Upper lobe of right lung (tissue), 1 donor: ENCODE measurements around the gene CILP. TPM values are rescaled to one million over a fixed set of nuclear protein-coding genes. Genes with fewer than 3 reads are reported as not detected.

Source experiments
- ATAC-seq: fragments of 200-7000 bp; cut with Tn5 transposase; one replicate; pipeline ENCODE4 v1.9.1; 2020; ENCODE audit warnings: mild to moderate bottlenecking, moderate library complexity
- DNase-seq: peaks from one replicate; pipeline ENCODE4 v3.0.0-alpha.2; 2020
- H3K27ac ChIP-seq: fragments of 200-600 bp; one replicate; pipeline ENCODE4 v1.8.0; 2022
- H3K27me3 ChIP-seq: fragments of 200-600 bp; one replicate; pipeline ENCODE4 v1.8.0; 2022; ENCODE audit warnings: mild to moderate bottlenecking
- H3K36me3 ChIP-seq: fragments of 200-600 bp; one replicate; pipeline ENCODE4 v1.8.0; 2022
- H3K4me1 ChIP-seq: fragments of 200-600 bp; one replicate; pipeline ENCODE4 v1.8.0; 2022
- H3K4me3 ChIP-seq: fragments of 200-600 bp; one replicate; pipeline ENCODE4 v1.8.0; 2022; ENCODE audit warnings: mild to moderate bottlenecking
- H3K9me3 ChIP-seq: fragments of 200-600 bp; one replicate; pipeline ENCODE4 v1.8.0; 2022
- CTCF ChIP-seq: fragments of 200-600 bp; IDR thresholded peaks from one replicate; pipeline ENCODE4 v1.8.0; 2022; ENCODE audit warnings: antibody characterized with exemption
- intact Hi-C: fragments of 100-400 bp; cut with DNase I; formaldehyde crosslinking; loops from one replicate; pipeline ENCODE4 v1.11.0; 2022
- total RNA-seq: library from RNA; stranded (reverse); fragmentation: NEBNext Ultra II Directional; extraction: Animal tissue kit (Norgen Biotek cat#: 25700); gene quantifications from one replicate; pipeline ENCODE4 v1.2.1, GENCODE V29; 2021
- donor health status: DM: no; HTN: yes; CAD: no; lungs with severe emphysema.

The CILP gene
- total RNA-seq, 1 donor from 2014 or later = 1.1 TPM

GRCh38 chr15:65175511-65175910 lies 35.8 kb downstream of the CILP start:
- ATAC-seq (no peak), DNase-seq (no peak)
- intact Hi-C loops = no loop called here
- Histone ChIP-seq H3K9me3 (no peaks in the 10 kb centered on the region), H3K4me3 (no peak overlapping the region), H3K27ac (no peak overlapping the region), H3K27me3 (no peaks in the 10 kb centered on the region), H3K4me1 (no peaks in the 10 kb centered on the region), H3K36me3 (peaks cover 90% of the 10 kb centered on the region)
- TF ChIP-seq CTCF = no peak

GRCh38 chr15:65174509-65174908 lies 36.8 kb downstream of the CILP start:
- H3K27me3 ChIP-seq = no peaks in the 10 kb centered on the region
- intact Hi-C loops = no loop called here
- TF ChIP-seq CTCF = no peak
- ATAC-seq (no peak), DNase-seq (no peak)
- no peak overlapping the region for H3K27ac ChIP-seq
- H3K4me1 ChIP-seq = no peaks in the 10 kb centered on the region
- no peaks in the 10 kb centered on the region for H3K9me3 ChIP-seq
- no peak overlapping the region for H3K4me3 ChIP-seq
- H3K36me3 ChIP-seq = peaks cover 95% of the 10 kb centered on the region

GRCh38 chr15:65172531-65172930 lies 38.7 kb downstream of the CILP start:
- DNase-seq = no peak
- TF ChIP-seq CTCF = no peak
- Histone ChIP-seq H3K4me3 (no peak overlapping the region), H3K27me3 (no peaks in the 10 kb centered on the region), H3K4me1 (no peaks in the 10 kb centered on the region), H3K36me3 (peaks cover 86% of the 10 kb centered on the region), H3K9me3 (no peaks in the 10 kb centered on the region), H3K27ac (no peak overlapping the region)
- intact Hi-C loops = no loop called here
- ATAC-seq = no peak

GRCh38 chr15:65171428-65171827 lies 39.8 kb downstream of the CILP start:
- Histone ChIP-seq H3K9me3 (no peaks in the 10 kb centered on the region), H3K36me3 (peaks cover 82% of the 10 kb centered on the region), H3K27me3 (no peaks in the 10 kb centered on the region), H3K4me3 (no peak overlapping the region), H3K4me1 (no peaks in the 10 kb centered on the region), H3K27ac (no peak overlapping the region)
- no peak for TF ChIP-seq CTCF
- intact Hi-C loops = no loop called here
- ATAC-seq = no peak
- DNase-seq = no peak

- DNase-seq = no peak
- intact Hi-C loops = no loop called here
- Histone ChIP-seq H3K36me3 (peaks cover 84% of the 10 kb centered on the region), H3K27me3 (no peaks in the 10 kb centered on the region), H3K4me1 (no peaks in the 10 kb centered on the region), H3K9me3 (no peaks in the 10 kb centered on the region), H3K4me3 (no peak overlapping the region), H3K27ac (no peak overlapping the region)
- ATAC-seq = no peak
- TF ChIP-seq CTCF = no peak
Observed at GRCh38 chr15:65165875-65166274, 45.4 kb downstream of the CILP start.

- Histone ChIP-seq H3K27ac (no peak overlapping the region), H3K36me3 (peaks cover 79% of the 10 kb centered on the region), H3K4me3 (no peak overlapping the region), H3K27me3 (no peaks in the 10 kb centered on the region), H3K4me1 (no peaks in the 10 kb centered on the region), H3K9me3 (no peaks in the 10 kb centered on the region)
- DNase-seq (no peak), ATAC-seq (no peak)
- no peak for TF ChIP-seq CTCF
- intact Hi-C loops = no loop called here
Observed at GRCh38 chr15:65164139-65164538, 47.1 kb downstream of the CILP start.
